ENCODE data around the gene GLT1D1. TPM values are rescaled to one million over a fixed set of nuclear protein-coding genes. Genes with fewer than 3 reads are reported as not detected.
A peak's percentile ranks its signal among the peaks of the same experiment; 100 is the strongest.

The GLT1D1 gene
- total RNA-seq, 2 experiments from 2014 or later, result 0.27 to 0.30 TPM

GRCh38 chr12:128973883-128974681, 120.8 kb downstream of the GLT1D1 start:
- Mint-ChIP-seq H3K36me3 (no peaks in the 10 kb centered on the region), H3K4me1 (peaks cover 4% of the 10 kb centered on the region), H3K9me3 (no peaks in the 10 kb centered on the region), H3K27me3 (peaks cover 83% of the 10 kb centered on the region), H3K27ac (no peak overlapping the region), H3K4me3 (no peak overlapping the region)
- DNase-seq, result no peak

- H3K27ac Mint-ChIP-seq, result no peak overlapping the region
- no peak overlapping the region for H3K4me3 Mint-ChIP-seq
- H3K4me1 Mint-ChIP-seq, result no peaks in the 10 kb centered on the region
- DNase-seq, result no peak
- no peaks in the 10 kb centered on the region for H3K9me3 Mint-ChIP-seq
- H3K36me3 Mint-ChIP-seq, result no peaks in the 10 kb centered on the region
- H3K27me3 Mint-ChIP-seq, result peaks cover 82% of the 10 kb centered on the region
These were observed 121.6 kb downstream of the GLT1D1 start for GRCh38 chr12:128974881-128975280.

- Mint-ChIP-seq H3K9me3 (no peaks in the 10 kb centered on the region), H3K27me3 (peaks cover 77% of the 10 kb centered on the region), H3K27ac (no peak overlapping the region), H3K36me3 (no peaks in the 10 kb centered on the region), H3K4me1 (no peaks in the 10 kb centered on the region), H3K4me3 (no peak overlapping the region)
- DNase-seq, result peak; percentile 14
These were observed 123.0 kb downstream of the GLT1D1 start for GRCh38 chr12:128976120-128976738.

- Mint-ChIP-seq H3K27me3 (peaks cover 72% of the 10 kb centered on the region), H3K9me3 (no peaks in the 10 kb centered on the region), H3K27ac (no peak overlapping the region), H3K36me3 (no peaks in the 10 kb centered on the region), H3K4me3 (no peak overlapping the region), H3K4me1 (no peaks in the 10 kb centered on the region)
- no peak for DNase-seq
These were observed 124.2 kb downstream of the GLT1D1 start for GRCh38 chr12:128977441-128977840.

GRCh38 chr12:128978067-128978466, 124.8 kb downstream of the GLT1D1 start:
- Mint-ChIP-seq H3K4me3 (no peak overlapping the region), H3K9me3 (no peaks in the 10 kb centered on the region), H3K27ac (no peak overlapping the region), H3K36me3 (no peaks in the 10 kb centered on the region), H3K27me3 (peaks cover 66% of the 10 kb centered on the region), H3K4me1 (no peaks in the 10 kb centered on the region)
- DNase-seq, result no peak

- no peak overlapping the region for H3K27ac Mint-ChIP-seq
- peaks cover under 1% of the 10 kb centered on the region for H3K9me3 Mint-ChIP-seq
- H3K27me3 Mint-ChIP-seq, result peaks cover 40% of the 10 kb centered on the region
- no peak overlapping the region for H3K4me3 Mint-ChIP-seq
- DNase-seq, result no peak
- H3K36me3 Mint-ChIP-seq, result no peaks in the 10 kb centered on the region
- H3K4me1 Mint-ChIP-seq, result no peaks in the 10 kb centered on the region
These were observed 127.3 kb downstream of the GLT1D1 start for GRCh38 chr12:128980623-128981022.

- Mint-ChIP-seq H3K4me3 (no peak overlapping the region), H3K27ac (no peak overlapping the region), H3K27me3 (peaks cover 29% of the 10 kb centered on the region), H3K9me3 (peaks cover 2% of the 10 kb centered on the region), H3K36me3 (no peaks in the 10 kb centered on the region), H3K4me1 (no peaks in the 10 kb centered on the region)
- DNase-seq, result no peak
These were observed 128.8 kb downstream of the GLT1D1 start for GRCh38 chr12:128981971-128982533.

GRCh38 chr12:128982933-128983332, 129.7 kb downstream of the GLT1D1 start:
- Mint-ChIP-seq H3K27ac (no peak overlapping the region), H3K9me3 (peaks cover 2% of the 10 kb centered on the region)

GRCh38 chr12:128983371-128983770, 130.1 kb downstream of the GLT1D1 start:
- DNase-seq, result no peak
- H3K4me3 Mint-ChIP-seq, result no peak overlapping the region
- H3K9me3 Mint-ChIP-seq, result peaks cover 2% of the 10 kb centered on the region
- no peak overlapping the region for H3K27ac Mint-ChIP-seq
- H3K36me3 Mint-ChIP-seq, result no peaks in the 10 kb centered on the region
- peaks cover 24% of the 10 kb centered on the region for H3K27me3 Mint-ChIP-seq
- no peaks in the 10 kb centered on the region for H3K4me1 Mint-ChIP-seq

More at GRCh38 chr12:128982933-128983332, 129.7 kb downstream of the GLT1D1 start:
- no peaks in the 10 kb centered on the region for H3K4me1 Mint-ChIP-seq
- no peak for DNase-seq
- H3K36me3 Mint-ChIP-seq, result no peaks in the 10 kb centered on the region
- H3K27me3 Mint-ChIP-seq, result peaks cover 25% of the 10 kb centered on the region
- H3K4me3 Mint-ChIP-seq, result no peak overlapping the region

- Mint-ChIP-seq H3K4me1 (no peaks in the 10 kb centered on the region), H3K27ac (no peak overlapping the region), H3K4me3 (no peak overlapping the region), H3K9me3 (peaks cover 2% of the 10 kb centered on the region), H3K36me3 (no peaks in the 10 kb centered on the region), H3K27me3 (peaks cover 15% of the 10 kb centered on the region)
- no peak for DNase-seq
These were observed 133.7 kb downstream of the GLT1D1 start for GRCh38 chr12:128986957-128987356.

- Mint-ChIP-seq H3K4me1 (no peaks in the 10 kb centered on the region), H3K4me3 (no peak overlapping the region), H3K36me3 (no peaks in the 10 kb centered on the region), H3K27me3 (peaks cover 15% of the 10 kb centered on the region), H3K27ac (no peak overlapping the region), H3K9me3 (peaks cover 2% of the 10 kb centered on the region)
- DNase-seq, result no peak
These were observed 136.0 kb downstream of the GLT1D1 start for GRCh38 chr12:128989287-128989686.

- no peak for DNase-seq
- Mint-ChIP-seq H3K27me3 (peaks cover 15% of the 10 kb centered on the region), H3K4me1 (no peaks in the 10 kb centered on the region), H3K9me3 (no peaks in the 10 kb centered on the region), H3K36me3 (no peaks in the 10 kb centered on the region), H3K4me3 (no peak overlapping the region), H3K27ac (no peak overlapping the region)
These were observed 138.4 kb downstream of the GLT1D1 start for GRCh38 chr12:128991716-128992115.

GRCh38 chr12:128992116-128992515, 138.8 kb downstream of the GLT1D1 start:
- Mint-ChIP-seq H3K9me3 (peaks cover 1% of the 10 kb centered on the region), H3K4me1 (no peaks in the 10 kb centered on the region), H3K36me3 (no peaks in the 10 kb centered on the region), H3K27ac (no peak overlapping the region), H3K27me3 (peaks cover 15% of the 10 kb centered on the region), H3K4me3 (no peak overlapping the region)
- DNase-seq, result no peak

GRCh38 chr12:128992550-128992949, 139.3 kb downstream of the GLT1D1 start:
- Mint-ChIP-seq H3K27me3 (peaks cover 15% of the 10 kb centered on the region), H3K4me3 (no peak overlapping the region)

GRCh38 chr12:128994856-128995255, 141.6 kb downstream of the GLT1D1 start:
- DNase-seq, result no peak
- Mint-ChIP-seq H3K27ac (no peak overlapping the region), H3K9me3 (peaks cover 5% of the 10 kb centered on the region), H3K4me3 (no peak overlapping the region), H3K36me3 (no peaks in the 10 kb centered on the region), H3K27me3 (peaks cover 4% of the 10 kb centered on the region), H3K4me1 (no peaks in the 10 kb centered on the region)

More at GRCh38 chr12:128992550-128992949, 139.3 kb downstream of the GLT1D1 start:
- peaks cover 3% of the 10 kb centered on the region for H3K9me3 Mint-ChIP-seq
- DNase-seq, result no peak
- no peaks in the 10 kb centered on the region for H3K4me1 Mint-ChIP-seq
- no peak overlapping the region for H3K27ac Mint-ChIP-seq
- no peaks in the 10 kb centered on the region for H3K36me3 Mint-ChIP-seq

All from activated naive CD8-positive, alpha-beta T cell treated with anti-CD3 and anti-CD28 coated beads for 36 hours (primary cell).